HEK293T (cell line): ENCODE measurements around the gene MVB12B.

Experiments used
- CTCF ChIA-PET: fragments of 350-600 bp; formaldehyde crosslinking; extraction: SDS; loops from one replicate; lab custom pipeline; 2021; ENCODE audit warnings: antibody characterized with exemption, inconsistent platforms; lab: Yijun Ruan, JAX
- POLR2A ChIA-PET: fragments of 350-600 bp; formaldehyde crosslinking; extraction: SDS; loops from one replicate; lab custom pipeline; 2020; ENCODE audit warnings: antibody characterized with exemption, inconsistent platforms; lab: Yijun Ruan, JAX
- DNase-seq: peaks from one replicate; pipeline ENCODE4 v3.0.0; 2012; ENCODE audit warnings: mixed read lengths; ENCODE audit errors: extremely low spot score
- ARNT ChIP-seq: fragments of 450-650 bp; IDR thresholded peaks from 2 replicates; pipeline ENCODE4 v1.6.1; 2017; ENCODE audit warnings: mild to moderate bottlenecking
- BHLHE40 ChIP-seq: fragments of 450-650 bp; IDR thresholded peaks from 2 replicates; pipeline ENCODE4 v1.6.1; 2016; ENCODE audit warnings: mild to moderate bottlenecking, moderate library complexity, borderline replicate concordance
- CTBP1 ChIP-seq: fragments of 450-650 bp; IDR thresholded peaks from 2 replicates; pipeline ENCODE4 v1.6.1; 2016; ENCODE audit warnings: borderline replicate concordance
- ELF4 ChIP-seq: fragments of 450-650 bp; IDR thresholded peaks from 2 replicates; pipeline ENCODE4 v1.6.1; 2017; ENCODE audit warnings: antibody characterized with exemption
- FOXA1 ChIP-seq: fragments of 450-650 bp; IDR thresholded peaks from 2 replicates; pipeline ENCODE4 v1.6.1; 2016; ENCODE audit warnings: mild to moderate bottlenecking
- FOXK2 ChIP-seq: fragments of 450-650 bp; IDR thresholded peaks from 2 replicates; pipeline ENCODE4 v1.6.1; 2016; ENCODE audit warnings: mild to moderate bottlenecking
- FOXM1 ChIP-seq: fragments of 450-650 bp; IDR thresholded peaks from 2 replicates; pipeline ENCODE4 v1.6.1; 2017; ENCODE audit warnings: mild to moderate bottlenecking, borderline replicate concordance
- HDGF ChIP-seq: fragments of 450-650 bp; IDR thresholded peaks from 2 replicates; pipeline ENCODE4 v1.6.1; 2017; ENCODE audit warnings: antibody characterized with exemption, borderline replicate concordance
- L3MBTL2 ChIP-seq: fragments of 450-650 bp; conservative IDR thresholded peaks from 2 replicates; pipeline ENCODE4 v1.6.1; 2016; ENCODE audit warnings: mild to moderate bottlenecking
- LEF1 ChIP-seq: fragments of 450-650 bp; IDR thresholded peaks from 2 replicates; pipeline ENCODE4 v1.6.1; 2017; ENCODE audit warnings: mild to moderate bottlenecking, borderline replicate concordance
- NFRKB ChIP-seq: fragments of 450-650 bp; IDR thresholded peaks from 2 replicates; pipeline ENCODE4 v1.6.1; 2016; ENCODE audit warnings: mild to moderate bottlenecking, moderate library complexity
- SP1 ChIP-seq: fragments of 450-650 bp; IDR thresholded peaks from 2 replicates; pipeline ENCODE4 v1.6.1; 2017
- SUZ12 ChIP-seq: fragments of 450-650 bp; IDR thresholded peaks from 2 replicates; pipeline ENCODE4 v1.6.1; 2016; ENCODE audit warnings: mild to moderate bottlenecking
- TARDBP ChIP-seq: fragments of 450-650 bp; IDR thresholded peaks from 2 replicates; pipeline ENCODE4 v1.6.1; 2016
- ZNF384 ChIP-seq: fragments of 450-650 bp; IDR thresholded peaks from 2 replicates; pipeline ENCODE4 v1.6.1; 2016
- TF ChIP-seq, protein P1 (sequence below): fragments of 450-650 bp; IDR thresholded peaks from 2 replicates; pipeline ENCODE4 v1.6.1; 2016

MVB12B gene

DNA sequence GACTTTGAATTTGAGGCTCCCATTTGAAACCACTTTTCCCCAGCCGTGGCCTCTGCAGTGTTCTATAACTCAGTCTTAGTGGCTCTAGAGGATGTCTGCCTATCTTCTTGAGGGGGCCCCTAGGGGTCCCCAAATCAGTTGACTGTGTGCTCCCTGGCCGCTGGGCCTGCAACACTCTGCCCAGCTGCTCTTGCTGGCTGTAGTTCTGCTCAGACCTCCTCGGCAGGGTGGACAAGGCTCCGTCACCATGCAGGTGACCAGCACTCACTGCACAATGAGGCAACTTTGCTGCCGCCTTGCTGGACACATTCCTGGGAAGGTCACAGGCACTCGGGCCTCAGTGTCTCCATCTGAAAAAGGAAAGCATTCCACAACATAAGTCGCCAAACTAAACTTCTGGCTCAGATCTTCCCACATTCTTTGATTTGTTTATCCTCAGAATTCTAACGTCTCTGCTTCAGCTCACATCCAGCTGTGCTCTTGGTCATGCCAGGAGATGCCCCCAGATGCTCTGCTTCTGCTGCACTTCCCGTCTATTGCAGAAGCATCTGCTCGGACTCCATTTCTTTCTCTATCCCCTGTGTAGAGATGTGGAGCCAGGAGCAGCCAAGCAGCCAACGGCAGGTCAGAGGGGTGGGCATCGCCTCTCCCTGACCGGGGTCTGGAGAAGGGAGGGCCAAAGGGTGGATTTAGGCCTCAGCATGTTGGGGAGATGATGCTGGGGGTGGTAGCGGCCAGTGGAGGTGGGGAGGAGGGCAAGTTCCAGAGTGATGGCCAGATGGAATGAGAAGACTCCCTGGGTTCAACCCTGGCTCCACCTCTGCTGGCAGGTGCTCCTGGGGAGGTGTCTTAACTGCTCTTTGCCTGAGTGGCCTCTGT lies 133.6 kb downstream of the MVB12B start:
- CTCF ChIA-PET, result no interaction called here
- POLR2A ChIA-PET, result no interaction called here
- TF ChIP-seq SP1, result no peak
- TF ChIP-seq ZNF384, result no peak
- no peak for TF ChIP-seq TARDBP
- no peak for TF ChIP-seq ARNT
- no peak for TF ChIP-seq L3MBTL2
- DNase-seq, result no peak

DNA sequence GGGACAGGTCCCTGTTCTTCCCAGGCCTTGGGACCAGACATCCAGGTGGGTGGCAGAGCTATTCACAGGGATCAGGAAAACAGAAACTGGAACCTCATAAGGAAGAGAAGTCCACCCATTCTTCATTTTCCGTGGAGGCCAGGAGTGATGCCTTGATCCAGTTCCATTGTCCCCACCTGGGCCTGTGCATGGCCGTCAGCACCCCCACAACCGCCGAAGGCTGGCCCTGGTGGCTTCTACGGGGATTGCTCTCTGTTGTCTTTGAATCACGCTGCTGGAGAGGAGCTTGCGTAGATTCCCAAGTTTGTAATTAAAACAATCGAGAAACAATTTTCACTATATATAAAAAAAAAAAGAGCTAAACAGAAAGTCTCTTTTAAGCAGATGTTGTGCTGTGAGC lies 134.4 kb downstream of the MVB12B start:
- TF ChIP-seq ARNT (no peak), SP1 (no peak), ELF4 (no peak), NFRKB (no peak), FOXA1 (no peak), SUZ12 (no peak), FOXK2 (no peak), FOXM1 (no peak), CTBP1 (no peak), BHLHE40 (no peak), TARDBP (no peak), HDGF (no peak), L3MBTL2 (no peak), ZNF384 (no peak), LEF1 (no peak)
- TF ChIP-seq, protein P1, sequence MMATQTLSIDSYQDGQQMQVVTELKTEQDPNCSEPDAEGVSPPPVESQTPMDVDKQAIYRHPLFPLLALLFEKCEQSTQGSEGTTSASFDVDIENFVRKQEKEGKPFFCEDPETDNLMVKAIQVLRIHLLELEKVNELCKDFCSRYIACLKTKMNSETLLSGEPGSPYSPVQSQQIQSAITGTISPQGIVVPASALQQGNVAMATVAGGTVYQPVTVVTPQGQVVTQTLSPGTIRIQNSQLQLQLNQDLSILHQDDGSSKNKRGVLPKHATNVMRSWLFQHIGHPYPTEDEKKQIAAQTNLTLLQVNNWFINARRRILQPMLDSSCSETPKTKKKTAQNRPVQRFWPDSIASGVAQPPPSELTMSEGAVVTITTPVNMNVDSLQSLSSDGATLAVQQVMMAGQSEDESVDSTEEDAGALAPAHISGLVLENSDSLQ, result no peak
- DNase-seq, result no peak
- ChIA-PET POLR2A (no interaction called here), CTCF (no interaction called here)

GRCh38 chr9:126461608-126462007 lies 135.0 kb downstream of the MVB12B start:
- TF ChIP-seq ELF4 (no peak), ARNT (no peak), NFRKB (no peak), FOXA1 (no peak), CTBP1 (no peak), SP1 (no peak), FOXK2 (no peak), SUZ12 (no peak), BHLHE40 (no peak), TARDBP (no peak), HDGF (no peak), FOXM1 (no peak), LEF1 (no peak), L3MBTL2 (no peak), ZNF384 (no peak)
- TF ChIP-seq, protein P1, result no peak
- DNase-seq, result no peak
- ChIA-PET POLR2A (no interaction called here), CTCF (no interaction called here)

DNA sequence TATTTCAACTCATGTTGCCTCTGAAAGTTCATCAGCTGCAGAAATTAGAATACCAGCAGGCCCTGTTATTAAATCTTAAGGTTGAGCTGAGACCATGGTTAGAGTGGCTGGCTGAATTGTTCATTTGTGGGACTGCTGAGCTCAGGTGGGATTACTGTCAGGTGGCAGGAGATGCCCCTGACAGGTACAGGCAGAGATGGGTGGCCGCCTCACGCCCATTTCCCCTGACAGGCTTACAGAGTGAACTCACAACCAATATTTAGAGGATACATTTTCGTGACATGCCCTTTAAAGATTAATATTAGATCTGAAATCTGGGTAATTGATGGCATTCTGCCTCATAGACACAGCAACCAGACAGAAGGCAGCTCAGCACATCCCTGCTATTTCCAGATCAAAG lies 136.0 kb downstream of the MVB12B start:
- CTCF ChIA-PET, result no interaction called here
- POLR2A ChIA-PET, result no interaction called here

GRCh38 chr9:126463426-126463825 lies 136.8 kb downstream of the MVB12B start:
- CTCF ChIA-PET, result interaction anchor here (1.8 kb wide), 1 partner anchor 28 kb away, joined by 6 read pairs; no protein-coding TSS in a partner anchor
- POLR2A ChIA-PET, result no interaction called here
- DNase-seq, result no peak
- TF ChIP-seq NFRKB, result no peak

More for the DNA sequence above, 136.0 kb downstream of the MVB12B start:
- no peak for TF ChIP-seq HDGF
- TF ChIP-seq SUZ12, result no peak
- TF ChIP-seq, protein P1, result no peak
- no peak for TF ChIP-seq NFRKB
- no peak for TF ChIP-seq L3MBTL2
- TF ChIP-seq FOXM1, result no peak
- TF ChIP-seq LEF1, result no peak
- TF ChIP-seq TARDBP, result no peak
- no peak for TF ChIP-seq ARNT
- TF ChIP-seq CTBP1, result no peak
- no peak for DNase-seq

GRCh38 chr9:126464694-126465441 lies 138.2 kb downstream of the MVB12B start:
- CTCF ChIA-PET, result interaction anchor here (1.8 kb wide), 1 partner anchor 27 kb away, joined by 6 read pairs; no protein-coding TSS in a partner anchor
- POLR2A ChIA-PET, result no interaction called here
- TF ChIP-seq TARDBP (no peak), SUZ12 (no peak), FOXA1 (no peak), ARNT (no peak), L3MBTL2 (no peak), SP1 (no peak), ZNF384 (no peak)
- TF ChIP-seq, protein P1, result no peak
- no peak for DNase-seq
